Loucy (cell line): ENCODE results near the gene ZC3H10.
A peak's percentile ranks its signal among the peaks of the same experiment; 100 is the strongest.
"Not testable (repeated sequence)": the region's sequence is repeated elsewhere in the genome, so short reads cannot be mapped to it uniquely, and the experiment has no call there.

Experiments
- H2AFZ ChIP-seq: fragments of 200-600 bp; sonication (generic); 2 replicates; pipeline ENCODE4 v1.6.0; 2016; ENCODE audit warnings: antibody characterized with exemption, mild to moderate bottlenecking, low read length, moderate library complexity
- H3F3A ChIP-seq: fragments of 200-600 bp; 2 replicates; pipeline ENCODE4 v1.6.0; 2016; ENCODE audit warnings: antibody characterized with exemption, low read depth, mild to moderate bottlenecking
- H3K27me3 ChIP-seq: fragments of 200-600 bp; sonication (generic); 2 replicates; pipeline ENCODE4 v1.6.1; 2014; ENCODE audit warnings: low read length, mild to moderate bottlenecking; ENCODE audit not compliant: insufficient read depth, poor library complexity, severe bottlenecking
- H3K36me3 ChIP-seq: fragments of 200-600 bp; sonication (generic); 2 replicates; pipeline ENCODE4 v1.6.1; 2016; ENCODE audit warnings: low read length; ENCODE audit not compliant: insufficient read depth
- H3K4me1 ChIP-seq: fragments of 200-600 bp; sonication (generic); 2 replicates; pipeline ENCODE4 v1.5.1; 2014; ENCODE audit warnings: low read length, mild to moderate bottlenecking; ENCODE audit not compliant: insufficient read depth, poor library complexity, severe bottlenecking
- H3K4me2 ChIP-seq: fragments of 200-600 bp; sonication (generic); 2 replicates; pipeline ENCODE4 v1.6.0; 2014; ENCODE audit warnings: antibody characterized with exemption, low read length, low read depth, mild to moderate bottlenecking; ENCODE audit not compliant: poor library complexity, severe bottlenecking
- H3K4me3 ChIP-seq: fragments of 200-600 bp; sonication (generic); 2 replicates; pipeline ENCODE4 v1.5.1; 2014; ENCODE audit warnings: low read length, mild to moderate bottlenecking, mixed read lengths; ENCODE audit not compliant: poor library complexity, severe bottlenecking
- H3K79me2 ChIP-seq: fragments of 200-600 bp; sonication (generic); 2 replicates; pipeline ENCODE4 v1.6.1; 2014; ENCODE audit warnings: low read length; ENCODE audit not compliant: insufficient read depth
- H3K9ac ChIP-seq: fragments of 200-600 bp; sonication (generic); 2 replicates; pipeline ENCODE4 v1.6.0; 2014; ENCODE audit warnings: mild to moderate bottlenecking, low read depth, low read length, moderate library complexity; ENCODE audit not compliant: poor library complexity, severe bottlenecking
- H3K9me2 ChIP-seq: fragments of 200-600 bp; sonication (generic); replicated peaks from 2 replicates; pipeline ENCODE4 v1.6.1; 2016; ENCODE audit warnings: low read depth, low read length, mixed read lengths
- H3K9me3 ChIP-seq: fragments of 200-600 bp; sonication (generic); 2 replicates; pipeline ENCODE4 v1.6.1; 2014; ENCODE audit warnings: mild to moderate bottlenecking, antibody characterized with exemption, low read length, low read depth; ENCODE audit not compliant: insufficient read depth
- H4K20me1 ChIP-seq: fragments of 200-600 bp; sonication (generic); 2 replicates; pipeline ENCODE4 v1.6.0; 2014; ENCODE audit warnings: antibody characterized with exemption, low read length, mild to moderate bottlenecking; ENCODE audit not compliant: insufficient read depth, poor library complexity, severe bottlenecking
- CTCF ChIP-seq: fragments of 200-600 bp; sonication (generic); conservative IDR thresholded peaks from 2 replicates; pipeline ENCODE4 v1.5.1; 2014; ENCODE audit warnings: mild to moderate bottlenecking, antibody characterized with exemption, low read length
- EZH2phosphoT487 ChIP-seq: fragments of 200-600 bp; IDR thresholded peaks from 2 replicates; pipeline ENCODE4 v1.6.1; 2018; ENCODE audit warnings: antibody characterized with exemption, mild to moderate bottlenecking, moderate library complexity, borderline replicate concordance

The ZC3H10 gene

GRCh38 chr12:56115329-56115728 is 2.7 kb upstream of the ZC3H10 start:
- H3K36me3 ChIP-seq: peaks cover 43% of the 10 kb centered on the region
- TF ChIP-seq CTCF (no peak), EZH2phosphoT487 (no peak)
- H2AFZ ChIP-seq: no peak overlapping the region
- peaks cover 14% of the 10 kb centered on the region for H4K20me1 ChIP-seq
- peak overlapping the region; percentile 74 for H3K4me2 ChIP-seq
- no peaks in the 10 kb centered on the region for H3K9me2 ChIP-seq
- peak overlapping the region; percentile 99 for H3K4me3 ChIP-seq
- peaks cover 29% of the 10 kb centered on the region for H3K79me2 ChIP-seq
- peaks cover 7% of the 10 kb centered on the region for H3K27me3 ChIP-seq
- peak overlapping the region; percentile 99 for H3K9ac ChIP-seq
- no peaks in the 10 kb centered on the region for H3K9me3 ChIP-seq
- H3F3A ChIP-seq: peaks cover 24% of the 10 kb centered on the region
- peaks cover 18% of the 10 kb centered on the region for H3K4me1 ChIP-seq

- no peaks in the 10 kb centered on the region for H3K9me2 ChIP-seq
- H3F3A ChIP-seq: peaks cover 20% of the 10 kb centered on the region
- peak within 1 kb of the TSS; percentile 74 for H3K4me2 ChIP-seq
- H3K4me1 ChIP-seq: peaks cover 18% of the 10 kb centered on the region
- peaks cover 14% of the 10 kb centered on the region for H4K20me1 ChIP-seq
- H3K9me3 ChIP-seq: no peaks in the 10 kb centered on the region
- H3K79me2 ChIP-seq: peaks cover 35% of the 10 kb centered on the region
- TF ChIP-seq CTCF (no peak), EZH2phosphoT487 (no peak)
- peaks cover 31% of the 10 kb centered on the region for H3K36me3 ChIP-seq
- peak within 1 kb of the TSS; percentile 99 for H2AFZ ChIP-seq
- peak within 1 kb of the TSS; percentile 99 for H3K9ac ChIP-seq
- peaks cover 7% of the 10 kb centered on the region for H3K27me3 ChIP-seq
- H3K4me3 ChIP-seq: peak within 1 kb of the TSS; percentile 99
Measured at GRCh38 chr12:56116267-56117081, 1.6 kb upstream of the ZC3H10 start, which contains the start of gene RPL41. RPL41 (plus strand) TSS chr12:56116633.

GRCh38 chr12:56117082-56117706 is 872 bp upstream of the ZC3H10 start:
- H3K36me3 ChIP-seq: peaks cover 26% of the 10 kb centered on the region
- peak overlapping the region; percentile 99 for H3K9ac ChIP-seq
- not testable (repeated sequence) for H3K9me2 ChIP-seq, H2AFZ ChIP-seq, H3K27me3 ChIP-seq, H3K9me3 ChIP-seq
- peaks cover 35% of the 10 kb centered on the region for H3K79me2 ChIP-seq
- peaks cover 14% of the 10 kb centered on the region for H4K20me1 ChIP-seq
- peak overlapping the region; percentile 99 for H3K4me3 ChIP-seq
- peak overlapping the region; percentile 72 for H3K4me2 ChIP-seq
- H3K4me1 ChIP-seq: peaks cover 18% of the 10 kb centered on the region
- peaks cover 20% of the 10 kb centered on the region for H3F3A ChIP-seq
